HG03354 (cell line): ENCODE results near the gene WWTR1.

Experiments used
- ATAC-seq: cut with Tn5 transposase; IDR thresholded peaks from one replicate; pipeline ENCODE4 v1.9.1; 2021; ENCODE audit warnings: mild to moderate bottlenecking; ENCODE audit not compliant: unreplicated experiment, poor library complexity, severe bottlenecking

The WWTR1 gene

DNA sequence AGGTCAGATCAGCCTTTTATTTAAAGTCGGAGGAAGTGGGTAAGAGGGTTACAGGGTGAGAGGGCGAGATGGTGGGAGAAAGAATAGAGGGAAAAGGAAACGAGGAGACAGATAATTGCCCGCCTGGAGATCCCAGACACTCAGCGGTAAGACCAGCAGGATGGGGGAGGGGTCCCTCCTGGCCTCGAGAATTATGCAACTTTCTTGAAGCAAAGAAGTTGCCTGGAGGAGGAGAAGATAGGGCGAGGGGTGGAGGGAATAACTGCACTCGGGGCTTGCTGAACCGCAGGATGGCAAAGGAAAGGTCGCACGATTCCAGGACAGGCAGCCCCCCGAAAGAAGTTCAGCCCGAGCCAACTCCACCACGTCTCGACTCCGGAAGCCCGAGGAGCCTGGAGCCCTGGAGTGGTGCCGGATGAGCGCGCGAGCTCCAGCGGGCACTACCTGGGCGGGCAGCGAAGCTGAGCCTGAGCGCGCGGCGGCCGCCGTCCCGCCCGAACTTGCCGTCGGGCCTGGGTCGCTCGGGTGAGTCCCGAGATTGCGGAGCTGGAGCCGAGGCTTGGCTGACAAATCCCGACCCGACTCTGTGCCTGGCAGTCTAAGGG, 402 bp downstream of the WWTR1 start:
- peak; percentile 43 for ATAC-seq

DNA sequence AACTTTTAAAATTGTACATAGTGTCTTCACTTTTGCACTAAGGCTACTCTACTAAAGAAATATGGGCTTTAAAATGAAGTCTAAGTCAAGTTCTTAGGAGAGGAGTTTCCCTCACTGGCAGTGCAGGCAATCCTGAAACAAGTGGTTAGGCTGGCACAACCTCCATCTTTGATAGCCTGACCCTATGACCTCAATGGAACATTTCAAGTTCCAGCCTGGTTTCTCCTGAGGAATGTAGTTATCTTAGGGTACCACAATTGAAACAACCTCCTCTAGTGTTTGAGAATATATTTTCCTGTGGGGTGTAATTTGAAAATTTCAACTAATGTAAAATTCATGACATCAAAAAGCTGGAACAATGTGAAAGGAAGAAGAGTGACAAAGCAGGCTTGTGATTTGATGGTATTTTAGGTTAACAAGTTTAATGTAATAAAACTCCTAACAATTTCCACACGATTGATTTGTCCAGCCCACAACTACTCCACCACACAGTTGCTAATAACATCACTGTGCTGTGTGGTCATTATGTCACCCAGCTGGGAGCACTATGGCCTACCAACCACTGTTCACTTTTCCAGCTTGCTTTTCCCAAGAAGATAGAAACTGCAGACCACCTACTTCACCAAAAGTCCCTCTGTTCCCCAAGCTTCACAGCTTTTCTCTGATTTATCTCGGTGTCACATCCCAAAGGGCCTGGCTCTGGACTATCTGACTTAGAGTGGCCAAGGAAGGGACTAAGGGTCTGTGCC, 1.8 kb downstream of the WWTR1 start:
- no peak for ATAC-seq

DNA sequence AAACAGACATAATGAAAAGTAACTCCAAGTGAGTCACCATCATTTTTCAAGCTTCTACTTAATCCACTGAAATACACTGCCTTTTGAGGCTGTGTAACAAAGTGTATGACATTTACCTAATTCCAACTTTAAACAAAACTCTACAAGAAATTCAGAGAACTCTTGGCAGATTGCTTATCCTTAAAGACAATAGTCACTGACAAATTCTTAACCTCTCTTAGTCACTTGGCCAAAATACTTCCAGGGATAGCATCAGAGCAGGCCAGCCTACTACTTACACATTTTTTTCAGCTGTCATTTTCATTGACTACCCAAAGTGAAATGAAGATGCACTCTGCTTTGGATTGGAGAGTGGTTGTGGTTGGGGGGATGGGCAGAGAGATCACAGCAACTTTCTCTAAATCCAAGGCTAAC, 3.6 kb downstream of the WWTR1 start:
- no peak for ATAC-seq

DNA sequence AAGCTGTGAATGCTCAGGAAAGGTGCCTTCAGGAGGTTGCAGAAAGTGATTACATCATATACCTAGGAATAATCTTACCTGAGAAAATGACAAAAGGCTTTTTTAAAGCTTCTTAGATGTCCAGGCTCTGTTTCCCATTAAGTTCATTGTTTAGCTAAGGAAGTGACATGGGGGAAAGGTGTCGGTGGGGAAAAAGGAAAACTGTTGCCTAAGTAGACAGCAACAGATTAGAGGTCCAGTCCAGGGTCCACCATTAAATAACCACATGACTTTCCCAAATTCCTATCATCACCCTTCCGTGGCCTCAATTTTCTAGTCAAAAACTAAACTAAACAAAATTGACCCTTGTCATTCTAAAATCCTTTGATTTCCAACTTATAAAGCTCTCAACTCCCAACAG, 4.3 kb downstream of the WWTR1 start:
- no peak for ATAC-seq

DNA sequence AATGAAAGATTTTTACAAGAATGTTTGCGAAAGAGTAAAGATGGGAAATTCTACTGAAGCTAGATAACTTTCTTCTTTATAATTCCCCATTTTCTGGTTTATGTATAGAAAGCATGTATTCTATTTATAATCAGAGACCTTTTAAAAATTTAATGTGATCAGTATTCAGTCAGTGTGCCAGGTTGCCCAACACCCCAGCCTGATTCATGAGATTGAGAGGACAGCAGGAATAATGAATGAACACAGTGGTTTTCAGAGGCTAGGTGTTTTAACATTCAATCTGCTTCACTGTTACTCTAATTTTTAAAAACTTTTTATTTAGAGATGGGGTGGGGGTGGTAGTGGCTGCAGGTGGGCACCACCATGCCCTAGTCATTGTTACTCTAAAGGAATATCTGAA, 4.7 kb downstream of the WWTR1 start:
- ATAC-seq = no peak

DNA sequence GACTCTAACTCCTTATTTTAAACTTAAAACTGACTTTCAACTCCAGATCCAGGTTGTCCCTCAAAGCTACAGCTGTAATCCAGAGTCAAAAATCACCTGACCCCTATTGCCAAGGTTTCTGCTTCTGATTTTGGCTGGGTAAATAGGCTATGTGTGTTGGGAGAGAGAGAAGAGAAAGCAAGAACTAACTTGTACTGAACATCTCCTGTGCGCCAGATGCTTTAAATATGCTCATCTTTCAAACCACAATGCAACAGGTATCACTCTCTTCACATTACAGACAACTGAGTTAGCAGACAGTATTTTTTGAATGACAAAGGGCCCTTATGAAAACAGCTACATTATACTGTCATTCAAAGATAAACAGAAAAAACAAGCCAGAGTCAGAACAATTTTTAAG, 7.0 kb downstream of the WWTR1 start:
- no peak for ATAC-seq

DNA sequence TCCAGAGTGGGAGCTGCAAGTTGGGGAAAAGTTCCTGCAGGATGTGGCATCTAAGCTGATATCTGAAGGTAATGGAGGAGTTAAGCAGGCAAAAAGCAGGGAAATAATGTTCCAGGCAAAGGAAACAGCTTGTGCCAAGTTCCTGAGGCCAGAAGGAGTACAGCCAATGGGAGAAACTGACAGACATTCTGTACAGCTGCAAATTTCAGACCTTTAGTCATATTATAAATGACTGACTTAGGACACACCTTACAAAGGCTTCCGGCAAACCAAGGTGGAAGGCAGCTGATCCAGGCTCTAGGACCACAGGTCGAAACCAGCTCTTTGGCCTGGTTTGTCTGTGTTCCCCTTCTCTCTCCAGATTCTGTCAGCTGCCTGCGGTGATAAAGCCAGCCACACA, 9.3 kb downstream of the WWTR1 start:
- no peak for ATAC-seq

DNA sequence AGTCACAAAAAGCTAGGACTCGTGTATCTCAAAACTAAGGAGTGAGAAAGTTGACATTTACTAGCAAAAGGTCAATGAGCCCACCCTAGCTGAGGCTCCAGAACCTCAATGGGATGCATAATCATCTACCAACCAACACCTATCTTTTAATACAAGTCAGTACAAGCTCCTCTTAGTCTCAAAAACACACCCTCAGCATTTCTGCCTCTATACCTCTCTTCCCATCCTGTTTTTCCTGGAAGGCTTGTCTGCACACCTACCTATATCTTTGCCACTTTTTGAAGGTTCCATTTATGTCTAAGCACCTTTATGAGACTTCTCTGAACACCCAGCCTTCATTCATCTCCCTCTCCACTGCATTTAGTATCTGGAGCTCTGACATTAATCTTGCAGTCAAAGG, 10.0 kb downstream of the WWTR1 start:
- no peak for ATAC-seq

DNA sequence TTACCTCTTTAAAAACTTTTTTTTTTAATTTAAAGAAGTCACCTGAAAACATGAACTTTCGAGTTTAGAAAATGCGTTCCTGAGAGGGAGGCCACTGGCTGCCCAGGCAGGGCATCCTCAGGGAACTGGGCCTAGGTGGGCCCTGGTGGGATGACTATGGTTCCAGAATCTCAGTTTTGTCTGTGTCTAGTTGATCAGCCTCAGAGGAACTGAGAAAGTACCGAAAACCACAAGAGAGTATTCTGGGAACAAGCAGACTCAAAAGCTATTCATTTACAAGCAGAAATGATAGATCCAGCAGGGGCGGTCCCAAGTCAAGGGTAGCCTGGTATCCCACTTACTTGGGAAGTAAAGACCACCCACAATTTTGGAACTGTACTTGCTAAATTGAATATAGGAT, 10.5 kb downstream of the WWTR1 start:
- ATAC-seq = peak; percentile 88

DNA sequence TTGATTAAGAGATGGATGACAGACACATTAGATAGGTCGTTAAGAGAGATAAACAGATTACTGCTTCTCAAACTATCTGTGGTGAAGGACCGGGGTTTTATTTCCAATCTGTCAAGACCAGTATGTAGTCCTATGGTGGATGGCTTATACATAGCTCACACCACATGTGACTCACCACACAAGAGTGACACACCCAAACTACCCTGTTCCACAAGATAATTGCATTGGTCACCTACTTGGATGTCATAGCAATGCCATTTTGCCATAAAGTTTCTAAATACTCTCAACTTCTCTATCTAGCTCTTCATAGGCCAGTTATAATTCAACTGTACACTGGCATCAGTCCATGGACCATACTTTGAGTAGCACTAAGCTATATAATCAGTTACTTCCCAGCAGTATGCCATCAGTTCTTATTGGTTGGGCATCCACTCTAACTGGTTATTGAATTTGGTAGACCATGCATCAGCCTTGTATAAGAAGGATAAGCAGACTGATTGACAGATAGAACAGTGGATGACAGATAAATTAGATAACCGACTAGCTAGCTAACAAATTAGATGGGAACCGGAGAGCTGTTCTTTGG, 11.6 kb downstream of the WWTR1 start:
- ATAC-seq = no peak

DNA sequence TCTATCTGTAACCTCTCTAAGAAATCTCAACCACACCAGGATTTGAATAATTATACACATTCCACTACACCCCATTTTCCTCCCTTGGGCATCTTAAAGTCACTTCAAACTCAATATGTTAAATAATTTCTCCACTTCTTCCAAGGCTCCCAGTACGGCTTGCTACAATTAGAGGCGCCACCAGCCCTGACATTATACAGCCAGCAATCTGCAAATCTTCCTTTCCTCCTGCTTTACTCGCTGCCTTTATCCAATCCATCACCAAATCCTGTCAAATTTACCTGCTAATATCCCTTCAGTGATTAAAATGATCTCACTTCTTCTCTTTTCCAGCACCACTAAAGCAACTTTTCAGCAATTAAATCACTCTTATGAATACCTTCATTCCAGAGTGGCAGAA, 13.9 kb downstream of the WWTR1 start:
- ATAC-seq = no peak

DNA sequence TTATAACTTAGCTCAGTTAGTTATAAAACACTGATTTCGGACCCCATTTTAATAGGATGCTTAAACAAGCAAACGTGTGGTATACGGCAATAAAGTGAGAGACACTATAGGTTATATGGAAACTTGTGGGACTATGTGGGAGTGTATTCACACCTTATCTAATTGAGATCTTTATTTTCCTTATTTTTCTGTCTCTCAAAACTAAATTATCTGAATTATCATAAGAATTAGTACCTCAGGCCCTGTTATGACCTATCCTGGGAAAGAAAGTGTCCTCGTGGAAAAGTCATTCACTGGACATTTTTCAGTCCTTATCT, 14.4 kb downstream of the WWTR1 start:
- ATAC-seq = no peak

DNA sequence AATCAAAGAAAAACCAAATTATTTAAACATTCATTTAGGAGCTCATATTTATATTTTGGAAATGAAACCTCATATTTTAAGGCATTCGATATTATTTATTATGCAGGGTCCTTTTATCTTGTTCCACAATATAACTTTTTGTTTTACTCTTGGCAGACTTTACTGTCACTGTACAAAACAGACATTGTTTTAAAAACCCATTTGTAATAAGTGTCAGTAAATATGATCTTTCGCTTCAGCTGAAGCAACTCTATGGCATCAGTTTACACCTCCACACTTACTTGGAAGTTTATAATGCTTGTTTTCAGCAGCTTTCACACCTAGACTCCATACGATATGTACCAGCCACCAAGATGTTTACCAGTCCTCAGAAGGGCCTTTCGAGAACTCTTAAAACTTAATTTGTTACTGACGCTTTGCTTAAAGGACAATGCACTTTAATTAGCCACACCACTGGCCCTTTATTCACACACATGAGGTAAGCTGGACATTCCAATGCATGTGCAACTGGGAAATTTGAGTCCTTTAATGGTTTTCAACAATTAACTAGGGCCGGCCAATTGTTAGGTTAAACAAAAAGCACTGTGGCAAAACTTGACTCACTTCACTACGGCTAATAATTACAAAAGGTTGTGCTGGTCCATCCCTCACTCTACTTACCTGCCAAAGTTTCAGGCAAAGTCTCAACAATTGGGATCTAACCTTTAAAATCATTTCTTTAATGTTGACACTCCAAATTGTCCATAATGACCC, 16.7 kb downstream of the WWTR1 start:
- no peak for ATAC-seq

DNA sequence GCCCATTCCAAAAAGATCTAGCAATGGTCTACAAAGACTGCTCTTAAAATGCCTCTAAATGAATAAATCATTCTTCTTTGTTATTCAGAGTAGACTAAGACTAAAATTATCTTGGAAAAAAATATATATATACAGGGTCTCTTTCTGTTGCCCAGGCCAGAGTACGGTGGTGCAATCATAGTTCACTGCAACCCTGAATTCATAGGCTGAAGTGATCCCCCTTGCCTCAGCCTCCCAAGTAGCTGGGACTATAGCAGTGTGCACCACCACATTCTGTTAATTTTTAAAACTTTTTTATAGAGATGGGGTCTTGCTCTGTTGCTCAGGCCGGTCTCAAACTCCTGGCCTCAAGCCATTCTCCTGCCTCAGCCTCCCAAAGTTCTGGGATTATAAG, 18.7 kb downstream of the WWTR1 start:
- ATAC-seq = no peak

DNA sequence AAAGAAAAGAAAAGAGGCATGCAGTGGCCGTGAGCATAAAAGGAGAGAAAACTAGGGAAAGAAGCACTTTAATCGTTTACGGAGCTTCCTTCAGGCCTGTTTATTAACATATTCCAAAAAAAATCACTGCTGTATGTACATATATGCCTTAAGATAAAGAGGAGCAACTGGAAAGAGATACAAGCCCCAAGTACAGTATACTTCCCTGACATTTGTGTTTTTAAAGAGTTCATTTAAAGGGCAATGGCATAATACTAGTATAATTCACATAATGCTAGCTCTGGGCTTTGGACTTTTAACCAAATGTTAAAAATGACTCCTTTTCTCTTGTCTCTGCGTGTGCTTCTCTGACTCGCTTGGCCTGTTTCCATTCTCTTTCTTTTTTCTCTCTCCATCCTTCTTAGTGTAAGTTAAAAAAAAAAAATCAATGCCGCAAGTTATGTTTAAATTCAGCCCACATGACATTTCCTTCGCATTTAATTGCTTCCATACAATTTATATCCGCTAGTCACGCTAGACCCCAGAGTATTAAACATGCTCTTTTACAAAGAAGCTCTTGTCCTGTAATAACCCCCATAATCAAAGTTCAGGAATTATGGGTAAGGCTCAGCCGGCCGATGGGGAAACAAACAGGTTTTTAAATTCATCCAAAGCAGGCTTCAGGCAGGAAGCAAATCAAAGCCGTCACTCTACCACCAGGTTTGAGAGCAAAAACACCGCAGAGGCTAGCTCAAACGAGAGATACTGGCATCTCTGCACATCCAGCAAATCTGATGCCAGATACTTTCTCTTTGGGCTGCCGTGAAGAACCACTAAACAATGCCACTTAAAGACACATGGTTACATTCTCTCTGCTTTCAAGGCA, 19.4 kb downstream of the WWTR1 start:
- no peak for ATAC-seq

DNA sequence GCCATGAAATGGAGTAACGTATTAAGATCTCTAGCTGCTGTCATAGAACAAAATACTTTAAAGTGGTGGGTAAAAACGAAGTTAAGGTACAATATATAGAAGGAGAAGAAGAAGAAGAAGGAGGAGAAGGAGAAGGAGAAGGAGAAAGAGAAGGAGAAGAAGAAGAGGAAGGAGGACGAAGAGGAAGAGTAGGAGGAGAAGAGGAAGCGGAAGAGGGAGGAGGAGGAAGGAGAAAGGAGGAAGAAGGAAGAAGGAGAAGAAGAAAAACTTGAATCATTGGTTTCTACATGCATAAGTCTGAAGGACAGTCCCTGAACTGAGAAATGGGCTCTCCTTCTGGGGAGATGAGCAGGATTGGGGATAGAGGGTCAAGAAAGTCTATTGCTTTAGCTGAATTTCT, 22.4 kb downstream of the WWTR1 start:
- no peak for ATAC-seq

DNA sequence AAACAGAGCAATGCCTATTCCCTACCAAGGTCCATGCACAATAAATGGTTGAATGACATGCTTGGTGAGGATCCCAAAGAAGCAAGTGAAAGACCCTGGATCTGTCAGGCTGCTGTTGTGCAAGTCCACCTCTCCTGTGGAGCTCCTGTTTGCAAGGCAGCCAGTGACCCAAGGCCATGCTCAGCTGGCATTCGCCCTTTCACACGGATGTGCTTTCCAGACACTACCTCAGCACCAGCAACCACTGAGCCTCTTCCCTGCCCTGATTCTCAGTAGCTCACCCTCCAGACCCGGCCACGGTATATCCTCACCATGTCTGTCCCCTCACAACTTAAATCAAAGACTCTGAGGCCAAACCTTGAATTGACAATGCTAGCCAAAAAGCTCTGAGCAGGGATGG, 23.3 kb downstream of the WWTR1 start:
- no peak for ATAC-seq

DNA sequence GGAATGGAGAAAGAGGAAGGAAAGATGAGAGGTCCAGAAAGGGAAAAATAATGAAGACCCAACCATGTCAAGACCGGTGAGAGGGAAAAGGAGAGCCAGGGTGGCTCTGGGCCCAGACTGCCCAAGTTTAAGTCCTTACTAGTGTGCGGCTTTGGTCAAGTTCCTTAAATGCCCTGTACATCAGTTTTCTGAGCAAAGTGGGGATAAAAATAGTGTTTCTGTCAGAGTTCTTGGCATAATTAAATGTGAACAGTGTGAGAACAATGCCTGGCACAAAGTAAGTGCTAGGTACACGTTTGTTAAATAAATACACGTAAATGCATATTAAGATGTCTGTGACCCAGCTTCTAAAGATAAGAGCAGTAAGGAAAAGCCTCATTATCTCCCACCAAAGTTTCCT, 23.8 kb downstream of the WWTR1 start:
- no peak for ATAC-seq

DNA sequence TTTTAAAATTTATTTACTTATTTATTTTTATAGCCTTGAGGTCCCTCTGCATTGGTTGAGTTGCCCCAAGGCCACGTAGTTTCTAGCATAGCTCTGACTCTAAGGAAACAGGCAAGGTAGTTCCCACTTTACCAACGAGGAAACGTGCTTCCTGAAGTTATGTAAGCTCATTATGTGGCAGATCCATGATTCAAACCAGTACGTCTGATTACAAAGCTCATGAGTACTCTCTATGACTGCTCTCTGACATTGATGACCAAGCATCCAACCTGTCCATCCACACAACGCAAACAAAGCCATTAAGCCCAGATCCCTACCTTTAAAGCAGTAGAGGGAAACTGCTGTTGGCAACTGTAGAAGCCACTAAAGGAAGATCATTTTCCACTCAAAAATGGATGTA, 25.6 kb downstream of the WWTR1 start:
- ATAC-seq = no peak

DNA sequence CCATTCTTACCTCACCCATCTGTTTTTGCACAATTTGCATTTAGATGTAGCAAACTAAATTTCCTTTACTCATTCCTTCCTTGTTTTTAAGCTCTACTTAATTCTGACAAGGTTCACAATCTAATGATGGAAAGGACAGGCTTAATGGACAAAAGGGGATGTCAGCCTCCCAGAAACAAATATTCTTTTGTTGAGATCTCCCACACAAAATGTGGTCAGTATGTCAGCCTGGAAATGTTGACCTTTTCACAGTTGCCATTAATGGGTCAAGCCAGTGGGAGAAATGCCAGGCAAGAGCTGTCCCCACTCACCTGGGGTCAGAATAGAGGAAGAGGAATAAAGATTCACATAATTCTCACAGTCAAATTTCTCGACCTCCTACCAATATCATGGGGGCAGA, 27.0 kb downstream of the WWTR1 start:
- no peak for ATAC-seq
